HG03521 (cell line): ENCODE measurements around the gene CACNA2D3.
"Not testable (repeated sequence)": the region's sequence is repeated elsewhere in the genome, so short reads cannot be mapped to it uniquely, and the experiment has no call there.

ENCODE experiments used
- ATAC-seq: cut with Tn5 transposase; IDR thresholded peaks from one replicate; pipeline ENCODE4 v1.9.1; 2021; ENCODE audit warnings: mild to moderate bottlenecking, moderate library complexity; ENCODE audit not compliant: unreplicated experiment

Gene CACNA2D3

GRCh38 chr3:54608041-54608440, 485.7 kb downstream of the CACNA2D3 start:
- no peak for ATAC-seq

DNA sequence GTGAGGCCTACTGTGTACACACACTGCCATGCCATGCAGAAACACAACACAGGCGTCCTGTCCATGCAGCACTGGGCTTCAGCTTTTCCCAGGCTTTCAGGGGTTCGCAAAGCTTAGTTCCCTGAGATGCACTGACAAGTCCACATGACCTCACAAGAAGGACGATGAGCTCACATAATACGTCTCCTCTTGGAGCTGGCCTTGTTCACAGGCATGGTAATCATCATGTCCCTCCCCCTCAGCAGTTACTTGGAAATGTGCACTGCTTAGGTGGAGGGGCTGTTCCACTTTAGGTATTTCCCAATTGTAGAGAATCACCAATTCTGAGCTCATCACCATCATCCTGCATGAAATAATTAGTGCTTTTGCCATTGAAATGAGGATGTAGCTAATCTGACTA, 496.7 kb downstream of the CACNA2D3 start:
- no peak for ATAC-seq

GRCh38 chr3:54619531-54619930, 497.2 kb downstream of the CACNA2D3 start:
- ATAC-seq: no peak

DNA sequence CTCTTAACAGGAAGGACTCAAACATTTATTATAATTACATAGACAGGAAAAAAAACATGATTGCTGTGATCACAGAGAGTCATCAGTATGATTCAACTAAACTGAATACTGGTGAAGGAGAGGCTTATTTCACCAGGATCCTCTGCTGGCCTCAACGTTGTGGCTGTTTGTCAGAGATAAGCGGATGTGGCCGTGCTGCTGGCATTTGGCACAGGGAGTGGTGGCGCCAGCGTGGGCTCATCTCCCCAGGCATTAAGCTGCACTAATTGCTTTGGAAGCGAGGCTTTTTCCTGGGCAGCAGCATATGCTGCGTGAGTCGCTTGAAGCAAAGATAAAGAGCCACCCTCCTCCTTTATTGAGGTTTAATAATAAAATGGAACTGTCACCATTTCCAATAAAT, 498.8 kb downstream of the CACNA2D3 start:
- no peak for ATAC-seq

DNA sequence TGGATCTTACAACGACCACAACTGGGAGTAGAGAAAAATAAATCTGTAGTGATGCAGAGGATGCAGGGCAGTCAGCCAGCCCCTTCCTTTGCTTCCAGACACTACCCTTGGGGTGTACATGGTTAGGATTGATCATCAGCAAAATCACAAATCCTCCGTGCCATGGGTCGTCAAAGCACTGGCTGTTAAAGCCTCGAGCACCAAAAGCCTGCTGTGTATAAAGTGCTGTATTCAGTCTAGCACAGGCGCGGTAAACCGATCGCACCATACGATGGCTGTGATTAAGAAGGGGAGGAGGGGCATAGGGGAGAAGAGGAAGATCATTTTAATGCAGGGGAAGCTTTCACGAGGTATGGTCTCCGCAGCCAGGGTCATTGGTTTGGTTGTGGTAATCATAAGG, 500.3 kb downstream of the CACNA2D3 start:
- no peak for ATAC-seq

DNA sequence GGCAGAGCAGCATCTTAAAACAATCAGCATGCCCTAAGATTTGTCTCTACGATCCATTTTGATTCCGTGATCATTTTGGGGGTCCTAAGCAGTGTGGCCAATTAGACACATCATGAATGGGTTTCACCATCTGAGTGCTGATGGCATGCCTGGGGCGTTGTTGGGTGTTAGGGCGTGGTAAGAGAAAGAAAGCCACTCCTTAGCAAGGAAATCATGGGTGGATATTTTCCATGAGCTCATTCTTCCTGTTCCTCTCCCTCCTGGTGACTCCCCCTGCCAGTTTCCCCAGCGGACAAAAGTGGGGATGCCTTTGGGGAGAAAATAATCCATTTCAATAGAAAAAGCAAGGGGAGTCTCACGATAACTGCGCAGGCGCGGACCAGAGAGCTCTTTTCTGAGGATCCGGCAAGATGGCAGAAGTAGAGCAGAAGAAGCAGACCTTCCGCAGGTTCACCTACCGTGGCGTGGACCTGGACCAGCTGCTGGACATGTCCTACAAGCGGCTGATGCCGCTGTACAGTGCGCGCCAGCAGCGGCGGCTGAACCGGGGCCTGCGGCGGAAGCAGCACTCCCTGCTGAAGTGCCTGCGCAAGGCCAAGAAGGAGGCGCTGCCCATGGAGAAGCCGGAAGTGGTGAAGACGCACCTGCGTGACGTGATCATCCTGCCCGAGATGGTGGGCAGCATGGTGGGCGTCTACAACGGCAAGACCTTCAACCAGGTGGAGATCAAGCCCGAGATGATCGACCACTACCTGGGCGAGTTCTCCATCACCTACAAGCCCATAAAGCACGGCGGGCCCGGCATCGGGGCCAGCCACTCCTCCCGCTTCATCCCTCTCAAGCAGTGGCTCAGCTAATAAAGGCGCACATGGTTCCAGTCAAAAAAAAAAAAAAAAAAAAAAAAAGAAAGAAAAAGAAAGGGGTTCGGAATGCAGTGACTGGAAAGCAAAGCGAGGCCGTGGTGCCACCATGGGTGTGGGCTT, 503.7 kb downstream of the CACNA2D3 start:
- no peak for ATAC-seq

- no peak for ATAC-seq
These were observed 506.6 kb downstream of the CACNA2D3 start for GRCh38 chr3:54628888-54629441.

GRCh38 chr3:54630101-54630623, 507.8 kb downstream of the CACNA2D3 start:
- ATAC-seq: no peak

- not testable (repeated sequence) for ATAC-seq
These were observed 508.6 kb downstream of the CACNA2D3 start for GRCh38 chr3:54631001-54631400.

DNA sequence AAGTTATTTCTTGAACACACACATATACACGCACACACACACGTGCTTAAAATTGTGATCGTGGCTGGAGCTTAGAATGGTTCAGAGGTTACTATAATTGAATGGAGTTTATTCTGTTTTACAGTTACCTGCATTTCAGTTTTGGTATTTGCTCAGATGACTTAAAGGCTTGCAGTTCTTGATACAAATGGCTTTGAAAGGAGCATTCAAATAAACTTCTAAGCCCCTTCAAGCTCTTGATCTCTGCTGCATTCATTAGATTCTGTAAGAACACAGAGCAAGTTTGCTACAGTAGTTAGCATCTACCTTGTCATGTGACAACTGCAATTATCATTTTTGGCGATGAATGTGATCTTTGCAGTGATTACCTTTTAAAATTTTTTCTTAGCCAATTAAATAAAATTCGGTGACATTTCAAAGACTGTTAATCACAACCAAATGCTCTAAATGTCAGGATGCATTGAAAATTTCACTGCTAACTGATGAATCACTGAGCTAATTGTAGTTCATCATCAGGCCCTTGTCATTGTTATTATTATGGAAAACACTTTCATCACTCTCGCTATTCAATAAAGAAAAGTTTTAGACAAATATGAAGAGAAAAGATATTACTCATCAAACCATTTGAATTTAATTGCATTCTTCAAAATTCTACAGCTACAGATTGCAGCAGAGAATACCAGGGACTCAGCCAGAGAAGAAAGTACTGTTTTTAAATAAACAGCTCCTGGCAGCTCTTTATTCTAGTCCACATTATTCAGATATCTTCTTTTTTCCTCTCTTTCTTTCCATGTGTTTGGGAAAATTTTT, 509.4 kb downstream of the CACNA2D3 start:
- no peak for ATAC-seq

DNA sequence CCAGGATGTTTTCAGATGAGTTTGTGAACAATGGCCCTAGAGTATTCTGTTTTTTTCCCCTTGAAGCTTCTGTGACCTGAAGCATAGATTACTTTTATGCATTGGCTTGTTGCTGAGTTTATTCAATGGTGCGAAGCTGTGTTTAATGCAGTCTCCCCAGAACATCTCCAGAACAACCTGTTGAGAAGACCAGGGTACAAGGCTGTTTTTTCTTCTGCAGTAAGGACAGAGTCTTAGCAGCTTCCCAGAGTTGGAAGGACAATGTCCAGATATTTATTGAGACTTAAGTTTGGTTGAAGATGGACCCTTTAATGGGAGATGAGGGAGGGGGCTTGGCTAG, 509.9 kb downstream of the CACNA2D3 start:
- no peak for ATAC-seq

GRCh38 chr3:54632834-54633233, 510.5 kb downstream of the CACNA2D3 start:
- ATAC-seq: no peak

DNA sequence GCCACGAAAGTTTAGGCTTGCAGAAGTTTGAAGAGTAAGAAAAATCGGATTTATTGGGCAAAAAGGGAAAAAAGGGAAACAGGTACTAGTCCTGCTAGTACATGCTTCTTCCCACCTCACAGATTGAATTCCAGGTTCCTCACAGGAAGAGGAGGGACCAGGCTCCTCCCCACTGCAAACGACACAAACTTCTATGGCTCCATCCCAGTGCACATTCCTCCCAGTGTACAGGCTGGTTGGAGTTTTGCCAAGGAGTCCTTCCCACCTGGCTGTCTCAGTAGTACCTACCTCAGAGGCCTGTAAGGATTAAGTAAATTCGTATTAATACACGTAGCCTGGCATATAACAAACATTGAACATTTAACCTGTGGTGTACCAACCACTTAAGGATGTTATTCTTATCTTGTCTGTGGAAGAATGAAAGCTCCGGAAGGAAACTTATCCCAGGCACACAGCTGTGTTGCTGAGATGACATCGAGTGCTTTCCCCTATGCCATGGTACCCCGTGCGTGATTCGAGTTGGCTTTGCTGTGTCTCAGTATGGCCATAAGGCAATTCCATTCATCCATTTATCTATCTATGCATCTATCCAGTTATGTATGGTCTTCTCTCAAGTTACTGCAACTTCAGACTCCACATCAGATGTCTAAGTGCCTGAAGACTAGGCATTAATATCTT, 511.2 kb downstream of the CACNA2D3 start:
- no peak for ATAC-seq

DNA sequence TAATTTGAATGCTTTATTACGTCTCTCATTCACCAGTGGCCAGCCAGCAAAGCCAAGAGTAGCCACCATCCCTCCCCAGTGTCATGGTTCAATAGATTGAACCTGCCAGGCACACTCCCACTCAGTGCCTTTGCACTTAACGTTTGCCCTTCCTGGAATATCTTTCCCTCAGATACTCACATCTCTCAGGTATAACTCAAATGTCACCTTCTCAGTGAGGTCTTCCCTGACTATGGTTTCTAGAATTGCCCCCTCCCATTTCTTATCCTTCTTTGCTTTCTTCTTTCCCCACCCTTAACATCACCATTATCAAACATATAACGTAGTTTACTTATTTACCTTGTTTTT, 511.7 kb downstream of the CACNA2D3 start:
- no peak for ATAC-seq

GRCh38 chr3:54639790-54640372, 517.5 kb downstream of the CACNA2D3 start:
- not testable (repeated sequence) for ATAC-seq

GRCh38 chr3:54641226-54642014, 519.1 kb downstream of the CACNA2D3 start:
- ATAC-seq: no peak

- ATAC-seq: no peak
These were observed 519.8 kb downstream of the CACNA2D3 start for GRCh38 chr3:54642147-54642546.

- ATAC-seq: no peak
These were observed 525.4 kb downstream of the CACNA2D3 start for GRCh38 chr3:54647721-54648120.

DNA sequence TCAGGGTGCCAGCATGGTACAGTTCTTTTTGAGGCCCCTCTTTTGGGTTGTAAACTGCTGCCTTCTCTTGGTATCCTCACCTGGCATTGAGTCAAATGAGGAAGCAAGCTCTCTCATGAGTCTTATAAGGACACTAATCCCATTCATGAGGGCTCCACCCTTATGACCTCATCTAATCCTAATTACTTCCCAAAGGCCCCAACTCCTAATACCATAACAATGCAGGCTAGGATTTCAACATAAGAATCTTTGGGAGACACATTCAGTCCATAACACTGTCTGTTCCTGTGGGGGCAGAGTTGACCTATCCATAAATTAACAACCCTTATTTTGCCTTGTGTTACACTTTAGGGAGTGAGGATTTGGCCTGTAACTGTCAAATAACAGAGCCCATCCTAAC, 527.2 kb downstream of the CACNA2D3 start:
- ATAC-seq: no peak
